GM23248 (cell line): ENCODE data around the gene MAGI1. TPM values are rescaled to one million over a fixed set of nuclear protein-coding genes. Genes with fewer than 3 reads are reported as not detected.

ENCODE experiments used
- DNase-seq: peaks from one replicate; pipeline ENCODE4 v3.0.0-alpha.2; 2015
- H2AFZ ChIP-seq: fragments of 200-600 bp; sonication (generic); 2 replicates; pipeline ENCODE4 v1.6.1; 2016; ENCODE audit warnings: antibody characterized with exemption
- H3F3A ChIP-seq: fragments of 200-600 bp; sonication (generic); 2 replicates; pipeline ENCODE4 v1.6.1; 2016; ENCODE audit warnings: mild to moderate bottlenecking, antibody characterized with exemption, mixed run types; ENCODE audit not compliant: insufficient read depth
- H3K27ac ChIP-seq: fragments of 200-600 bp; sonication (generic); 2 replicates; pipeline ENCODE4 v1.5.1; 2016; ENCODE audit warnings: mild to moderate bottlenecking
- H3K27me3 ChIP-seq: fragments of 200-600 bp; sonication (generic); replicated peaks from 2 replicates; pipeline ENCODE4 v1.6.1; 2016; ENCODE audit warnings: mild to moderate bottlenecking; ENCODE audit not compliant: insufficient read depth
- H3K36me3 ChIP-seq: fragments of 200-600 bp; sonication (generic); 2 replicates; pipeline ENCODE4 v1.6.1; 2016; ENCODE audit warnings: low read depth, mild to moderate bottlenecking
- H3K4me1 ChIP-seq: fragments of 200-600 bp; sonication (generic); 2 replicates; pipeline ENCODE4 v1.6.1; 2016; ENCODE audit warnings: mild to moderate bottlenecking; ENCODE audit not compliant: insufficient read depth
- H3K4me2 ChIP-seq: fragments of 200-600 bp; sonication (generic); one replicate; pipeline ENCODE4 v1.6.1; 2016; ENCODE audit warnings: mild to moderate bottlenecking; ENCODE audit not compliant: unreplicated experiment
- H3K4me3 ChIP-seq: fragments of 200-600 bp; sonication (generic); 2 replicates; pipeline ENCODE4 v1.5.1; 2016; ENCODE audit warnings: mild to moderate bottlenecking
- H3K79me2 ChIP-seq: fragments of 200-600 bp; sonication (generic); 2 replicates; pipeline ENCODE4 v1.6.1; 2016; ENCODE audit warnings: mild to moderate bottlenecking; ENCODE audit not compliant: insufficient read depth
- H3K9ac ChIP-seq: fragments of 200-600 bp; sonication (generic); 2 replicates; pipeline ENCODE4 v1.6.1; 2016; ENCODE audit warnings: mild to moderate bottlenecking
- H3K9me2 ChIP-seq: fragments of 200-600 bp; sonication (generic); 2 replicates; pipeline ENCODE4 v1.6.1; 2016; ENCODE audit warnings: mixed run types, mild to moderate bottlenecking, moderate library complexity; ENCODE audit not compliant: insufficient read depth
- H3K9me3 ChIP-seq: fragments of 200-600 bp; sonication (generic); one replicate; pipeline ENCODE4 v1.6.1; 2017; ENCODE audit warnings: low read depth
- H4K20me1 ChIP-seq: fragments of 200-600 bp; sonication (generic); 2 replicates; pipeline ENCODE4 v1.6.0; 2016; ENCODE audit not compliant: insufficient read depth
- EZH2 ChIP-seq: fragments of 200-600 bp; sonication (generic); IDR thresholded peaks from 2 replicates; pipeline ENCODE4 v1.6.1; 2018; ENCODE audit warnings: antibody characterized with exemption, mild to moderate bottlenecking; ENCODE audit not compliant: insufficient read depth, poor library complexity, severe bottlenecking
- EZH2phosphoT487 ChIP-seq: fragments of 200-600 bp; sonication (generic); IDR thresholded peaks from 2 replicates; pipeline ENCODE4 v1.6.1; 2018; ENCODE audit warnings: antibody characterized with exemption, moderate library complexity, mild to moderate bottlenecking, low read depth; ENCODE audit not compliant: insufficient read depth
- WGBS, 2 experiments: methylation state at CpG; one replicate each; pipeline ENCODE4 v1.1.6; 2015 to 2017; ENCODE audit warnings: low lambda C conversion rate in 2 of 2, low coverage in 1 of 2; ENCODE audit errors: missing lambda C conversion rate in 2 of 2; 5-methylcytosine and 5-hydroxymethylcytosine counted together
- in situ Hi-C: fragments of 300-500 bp; cut with MboI; formaldehyde crosslinking; loops from 2 replicates; pipeline ENCODE4 v1.15.0; 2020
- polyA plus RNA-seq: library from polyadenylated mRNA; unstranded; fragments of >200 nt; fragmentation: Nextera tagmentation; extraction: Ambion mirVana; gene quantifications from 2 replicates; pipeline ENCODE4 v1.2.1, GENCODE V29; 2016
- total RNA-seq: library from RNA; depleted of rRNA; stranded (reverse); fragments of >200 nt; shearing (Covaris generic); gene quantifications from 2 replicates; pipeline ENCODE4 v1.2.3, GENCODE V29; 2014

Gene MAGI1
- total and polyA plus RNA-seq, 2 experiments from 2014 or later = 7.3 to 13.8 TPM

DNA sequence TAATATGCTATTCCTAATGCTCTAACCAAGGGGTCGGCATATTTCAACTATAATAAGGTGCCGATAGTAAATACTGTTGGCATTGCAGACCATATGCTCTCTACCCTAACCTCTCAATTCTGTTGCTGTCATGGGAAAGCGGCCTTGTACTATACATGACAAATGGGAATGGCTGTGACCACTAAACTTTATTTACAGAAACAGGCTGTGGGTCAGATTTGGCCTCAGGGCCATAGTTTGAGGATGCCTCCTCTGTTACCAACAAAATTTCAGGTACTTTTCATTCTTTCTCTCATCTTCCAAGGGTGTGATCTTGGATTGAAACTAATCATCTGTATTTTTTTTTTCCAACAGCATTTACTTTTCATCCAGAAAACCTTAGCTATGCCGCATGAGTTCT lies 242.0 kb downstream of the MAGI1 start:
- TF ChIP-seq EZH2phosphoT487 (no peak), EZH2 (no peak)
- Histone ChIP-seq H3K9me3 (no peaks in the 10 kb centered on the region), H4K20me1 (0 out of 2 replicates have a peak, but pooled peaks cover 4% of the 10 kb centered on the region), H3K36me3 (no peaks in the 10 kb centered on the region), H2AFZ (no peak overlapping the region), H3K9me2 (no peaks in the 10 kb centered on the region), H3K27me3 (no peaks in the 10 kb centered on the region), H3F3A (no peaks in the 10 kb centered on the region), H3K4me2 (no peak overlapping the region), H3K4me3 (no peak overlapping the region), H3K79me2 (peaks cover 67% of the 10 kb centered on the region), H3K27ac (no peak overlapping the region), H3K9ac (no peak overlapping the region), H3K4me1 (0 out of 2 replicates have a peak, but pooled peaks cover 5% of the 10 kb centered on the region)
- WGBS, 2 experiments = 93% methylated on average over 4 of the region's 4 CpGs
- in situ Hi-C loops = no loop called here
- no peak for DNase-seq

DNA sequence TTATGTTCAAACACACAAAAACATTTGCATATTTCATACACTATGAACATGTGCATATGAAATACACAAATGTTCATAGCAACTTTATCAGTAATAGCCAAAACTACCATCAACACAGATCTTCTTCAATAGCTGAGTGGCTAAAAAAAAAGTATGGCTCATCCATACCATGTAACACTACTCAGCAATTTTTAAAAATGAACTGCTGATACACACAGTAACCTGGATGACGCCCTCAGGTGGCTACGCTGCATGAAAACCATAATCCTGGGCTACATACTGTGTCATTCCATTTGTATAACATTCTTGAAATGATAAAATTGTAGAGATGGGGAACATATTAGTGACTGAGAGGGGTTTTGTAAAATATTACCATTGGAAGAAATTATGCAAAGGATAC lies 243.6 kb downstream of the MAGI1 start:
- no peaks in the 10 kb centered on the region for H3K9me3 ChIP-seq
- no peak overlapping the region for H3K9ac ChIP-seq
- no peaks in the 10 kb centered on the region for H3K9me2 ChIP-seq
- 95 to 96% methylated on average over 2 of the region's 2 CpGs for WGBS, 2 experiments
- in situ Hi-C loops = no loop called here
- peaks cover 68% of the 10 kb centered on the region for H3K79me2 ChIP-seq
- TF ChIP-seq EZH2 = no peak
- no peak for TF ChIP-seq EZH2phosphoT487
- H3K36me3 ChIP-seq = no peaks in the 10 kb centered on the region
- no peak overlapping the region for H3K4me3 ChIP-seq
- H3K27me3 ChIP-seq = no peaks in the 10 kb centered on the region
- H3K4me1 ChIP-seq = 0 out of 2 replicates have a peak, but pooled peaks cover 5% of the 10 kb centered on the region
- no peak overlapping the region for H2AFZ ChIP-seq
- H3K27ac ChIP-seq = no peak overlapping the region
- no peak overlapping the region for H3K4me2 ChIP-seq
- no peak for DNase-seq
- H3F3A ChIP-seq = no peaks in the 10 kb centered on the region
- 0 out of 2 replicates have a peak, but pooled peaks cover 4% of the 10 kb centered on the region for H4K20me1 ChIP-seq

- in situ Hi-C loops = no loop called here
- no peak overlapping the region for H3K27ac ChIP-seq
- H3F3A ChIP-seq = no peaks in the 10 kb centered on the region
- no peak overlapping the region for H3K9ac ChIP-seq
- H3K79me2 ChIP-seq = peaks cover 67% of the 10 kb centered on the region
- 0 out of 2 replicates have a peak, but pooled peaks cover 5% of the 10 kb centered on the region for H3K4me1 ChIP-seq
- no peak overlapping the region for H2AFZ ChIP-seq
- H3K4me3 ChIP-seq = no peak overlapping the region
- H4K20me1 ChIP-seq = 0 out of 2 replicates have a peak, but pooled peaks cover 4% of the 10 kb centered on the region
- no peaks in the 10 kb centered on the region for H3K27me3 ChIP-seq
- no peak overlapping the region for H3K4me2 ChIP-seq
- DNase-seq = no peak
- 72 to 78% methylated on average over 8 of the region's 8 CpGs for WGBS, 2 experiments
- no peaks in the 10 kb centered on the region for H3K9me2 ChIP-seq
- TF ChIP-seq EZH2phosphoT487 = no peak
- TF ChIP-seq EZH2 = no peak
- H3K36me3 ChIP-seq = no peaks in the 10 kb centered on the region
- H3K9me3 ChIP-seq = no peaks in the 10 kb centered on the region
These were observed 245.1 kb downstream of the MAGI1 start for GRCh38 chr3:65793495-65794200.

- Histone ChIP-seq H3K4me2 (no peak overlapping the region), H3K9me3 (no peaks in the 10 kb centered on the region), H3F3A (peaks cover 11% of the 10 kb centered on the region), H3K4me1 (peaks cover 13% of the 10 kb centered on the region), H3K9me2 (no peaks in the 10 kb centered on the region), H3K9ac (no peak overlapping the region), H2AFZ (no peak overlapping the region), H3K36me3 (no peaks in the 10 kb centered on the region), H3K4me3 (no peak overlapping the region), H3K27ac (no peak overlapping the region), H3K79me2 (peaks cover 70% of the 10 kb centered on the region), H3K27me3 (no peaks in the 10 kb centered on the region), H4K20me1 (no peaks in the 10 kb centered on the region)
- TF ChIP-seq EZH2 = no peak
- no peak for TF ChIP-seq EZH2phosphoT487
- DNase-seq = no peak
- 27 to 34% methylated on average over 2 of the region's 2 CpGs for WGBS, 2 experiments
- in situ Hi-C loops = loop anchor here (10.0 kb wide), 1 partner anchor 356 kb away; no protein-coding TSS in a partner anchor
These were observed 250.3 kb downstream of the MAGI1 start for GRCh38 chr3:65788461-65788860.

GRCh38 chr3:65787827-65788226 lies 250.9 kb downstream of the MAGI1 start:
- H3K4me3 ChIP-seq = no peak overlapping the region
- in situ Hi-C loops = loop anchor here (10.0 kb wide), 1 partner anchor 357 kb away; no protein-coding TSS in a partner anchor

More at GRCh38 chr3:65787827-65788226, 250.9 kb downstream of the MAGI1 start:
- no peaks in the 10 kb centered on the region for H3K36me3 ChIP-seq
- no peak overlapping the region for H3K4me2 ChIP-seq
- peaks cover 70% of the 10 kb centered on the region for H3K79me2 ChIP-seq
- peaks cover 12% of the 10 kb centered on the region for H3K4me1 ChIP-seq
- H3F3A ChIP-seq = peaks cover 11% of the 10 kb centered on the region
- DNase-seq = no peak
- TF ChIP-seq EZH2phosphoT487 (no peak), EZH2 (no peak)
- H3K9me3 ChIP-seq = no peaks in the 10 kb centered on the region
- no peaks in the 10 kb centered on the region for H4K20me1 ChIP-seq
- no peak overlapping the region for H2AFZ ChIP-seq
- H3K27ac ChIP-seq = no peak overlapping the region
- no peak overlapping the region for H3K9ac ChIP-seq
- H3K9me2 ChIP-seq = no peaks in the 10 kb centered on the region
- 98 to 100% methylated on average over 2 of the region's 2 CpGs for WGBS, 2 experiments
- H3K27me3 ChIP-seq = no peaks in the 10 kb centered on the region
